HG02938 (cell line): ENCODE data around the gene SUCLG2.

ENCODE experiments used
- ATAC-seq: cut with Tn5 transposase; IDR thresholded peaks from one replicate; pipeline ENCODE4 v1.9.1; 2021; ENCODE audit warnings: mild to moderate bottlenecking, moderate library complexity; ENCODE audit not compliant: unreplicated experiment

Gene SUCLG2

DNA sequence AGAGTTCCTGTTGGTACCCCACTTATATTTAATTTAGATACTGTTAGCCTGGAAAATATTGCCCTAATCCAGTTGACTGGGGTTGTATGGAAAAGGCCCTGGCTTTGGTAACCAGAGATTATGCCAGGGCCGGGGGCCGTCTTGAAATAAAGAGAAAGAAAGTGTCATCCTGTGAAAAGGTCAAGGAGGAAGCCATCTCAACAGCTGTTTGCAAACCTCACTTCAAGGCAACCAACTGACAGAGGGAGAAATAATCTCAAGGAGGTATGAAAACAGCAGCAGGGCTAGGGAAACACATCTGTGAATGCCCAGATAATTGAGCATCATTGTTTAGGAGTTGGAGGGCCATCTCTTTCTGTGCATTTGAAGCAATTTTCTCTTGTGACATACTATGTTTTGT is 190.8 kb downstream of the SUCLG2 start:
- ATAC-seq: no peak

- ATAC-seq: no peak
These were observed 192.2 kb downstream of the SUCLG2 start for GRCh38 chr3:67462187-67462586.

- ATAC-seq: no peak
These were observed 192.7 kb downstream of the SUCLG2 start for GRCh38 chr3:67461667-67462142.

DNA sequence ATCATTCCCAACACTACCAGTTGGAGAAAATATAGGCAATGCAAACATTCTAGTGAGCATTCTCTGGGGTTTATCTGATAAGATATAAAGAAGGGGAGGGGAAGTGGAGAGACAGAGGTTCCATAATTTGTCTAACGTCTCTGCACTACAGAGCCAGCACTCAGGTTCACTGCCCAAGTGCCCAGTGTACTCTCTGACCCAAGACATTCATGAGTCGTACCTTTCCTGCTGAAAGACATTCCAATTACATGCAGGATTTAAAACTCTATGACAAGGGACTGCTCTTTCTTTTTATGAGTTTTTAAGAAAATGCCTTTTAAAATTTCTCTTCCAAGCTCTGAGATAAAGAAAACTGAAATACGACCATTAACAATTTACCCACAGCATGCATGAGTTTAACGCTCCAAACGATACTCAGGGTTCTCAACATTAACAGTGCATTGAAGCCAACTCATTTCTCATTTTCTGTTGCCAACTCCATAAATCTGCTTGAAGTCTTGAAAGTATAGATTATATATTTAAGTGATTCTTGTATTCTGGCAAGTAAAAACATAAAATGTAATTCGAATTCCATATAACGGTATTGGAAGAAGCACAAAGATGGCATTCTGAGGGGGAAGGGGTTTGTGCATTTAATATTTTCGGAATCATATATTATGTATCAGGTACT is 193.4 kb downstream of the SUCLG2 start:
- ATAC-seq: no peak

DNA sequence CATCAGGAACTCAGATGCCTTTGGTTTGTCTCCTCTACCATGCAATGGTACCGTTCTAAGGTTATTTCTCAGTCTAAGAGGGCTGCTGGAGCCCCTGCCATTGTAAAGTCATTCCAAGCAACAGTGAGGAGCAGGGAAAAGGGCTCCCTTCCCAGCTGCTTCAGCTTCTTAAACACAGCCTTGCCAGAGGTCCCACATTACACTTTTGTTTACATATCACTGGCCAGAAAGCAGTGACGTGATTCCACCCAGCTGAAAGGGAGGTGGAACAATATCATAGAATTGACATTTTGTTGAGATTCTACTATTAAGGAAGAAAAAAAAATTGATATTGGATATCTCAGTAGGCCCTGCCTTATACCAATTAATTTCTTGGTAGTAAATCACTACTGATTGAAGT is 194.6 kb downstream of the SUCLG2 start:
- ATAC-seq: no peak

DNA sequence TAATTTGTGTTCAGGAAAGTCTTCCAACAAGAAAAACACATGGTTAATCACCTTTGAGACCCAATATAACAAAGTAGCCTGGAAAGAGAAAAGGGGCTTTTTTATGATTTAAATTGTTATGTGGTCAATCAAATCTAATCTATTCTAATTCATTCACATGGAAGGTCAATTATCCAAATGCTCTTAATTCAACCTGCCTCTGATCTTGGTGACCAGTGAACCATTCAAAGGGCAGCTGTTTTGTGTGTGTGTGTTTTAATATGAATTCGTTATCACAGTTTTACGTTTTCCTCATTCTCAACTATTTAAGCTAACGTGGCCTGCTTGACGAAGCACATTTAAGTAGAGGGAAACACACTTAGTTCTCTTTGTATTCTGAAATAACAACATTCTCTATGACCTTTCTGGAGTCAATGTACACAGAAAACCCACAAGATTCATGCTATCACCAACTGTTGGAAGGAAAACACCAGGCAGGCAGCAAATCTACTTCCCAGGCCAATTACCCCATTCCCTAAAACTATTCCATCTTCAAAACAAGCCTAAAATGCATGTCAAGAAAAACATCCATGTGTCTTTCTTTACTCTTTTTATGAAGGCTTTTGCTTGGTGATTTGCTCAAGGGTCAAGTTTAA is 195.4 kb downstream of the SUCLG2 start:
- no peak for ATAC-seq

GRCh38 chr3:67458408-67458807 is 196.0 kb downstream of the SUCLG2 start:
- no peak for ATAC-seq

- ATAC-seq: no peak
These were observed 200.8 kb downstream of the SUCLG2 start for GRCh38 chr3:67453628-67454027.

DNA sequence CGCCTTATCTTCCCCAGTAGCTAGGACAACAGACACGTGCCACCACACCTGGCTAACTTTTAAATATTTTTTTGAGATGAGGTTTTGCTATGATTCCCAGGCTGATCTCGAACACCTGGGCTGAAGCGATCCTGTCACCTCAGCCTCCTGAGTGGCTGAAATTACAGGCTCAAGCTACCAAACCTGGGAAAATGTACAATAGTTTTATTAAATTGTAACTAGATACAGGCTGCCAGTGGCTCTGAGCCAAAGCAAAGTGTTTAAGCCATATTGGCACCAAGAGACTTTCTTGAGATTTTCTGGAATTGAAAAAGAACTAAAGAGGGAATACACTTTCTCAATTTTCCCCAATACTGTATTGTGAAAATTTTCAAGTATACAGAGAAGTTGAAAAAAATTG is 204.3 kb downstream of the SUCLG2 start:
- ATAC-seq: no peak

DNA sequence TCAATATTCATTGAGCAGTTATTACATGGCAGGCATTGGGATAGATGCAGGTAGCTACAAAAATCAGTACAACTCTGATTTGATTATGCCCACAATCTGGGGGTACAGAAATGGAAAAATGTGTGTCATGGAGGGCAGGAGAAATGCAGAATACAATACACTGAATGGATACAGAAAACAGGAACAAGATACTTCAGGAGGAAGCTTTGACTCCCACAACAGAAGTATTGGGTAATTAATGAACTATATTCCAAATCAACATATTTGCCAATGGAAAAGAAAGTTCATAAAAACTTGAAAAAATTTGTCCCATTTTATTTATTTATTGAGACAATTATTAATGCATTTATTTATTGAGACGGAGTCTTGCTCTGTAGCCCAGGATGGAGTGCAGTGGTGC is 207.0 kb downstream of the SUCLG2 start:
- no peak for ATAC-seq

GRCh38 chr3:67437789-67438188 is 216.6 kb downstream of the SUCLG2 start:
- ATAC-seq: no peak

DNA sequence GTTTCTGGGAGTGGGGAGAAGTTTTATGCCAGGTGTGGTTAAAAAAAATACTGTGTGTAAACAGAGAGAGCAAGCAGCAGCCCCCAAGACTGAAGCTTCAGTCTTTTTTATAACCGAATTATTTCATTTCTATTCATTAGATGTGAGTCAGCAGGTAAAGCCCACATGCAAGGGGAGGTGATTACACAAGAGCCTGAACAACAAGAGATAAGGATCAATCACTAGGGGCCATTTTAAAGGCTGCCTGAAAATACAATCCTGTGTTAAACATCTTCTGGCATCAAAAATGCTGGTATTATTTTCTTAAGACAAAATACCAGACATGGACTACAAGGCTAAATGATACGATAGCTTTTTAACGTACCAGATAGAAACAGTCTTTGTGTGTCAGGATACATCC is 217.3 kb downstream of the SUCLG2 start:
- ATAC-seq: no peak

GRCh38 chr3:67433109-67433508 is 221.3 kb downstream of the SUCLG2 start:
- ATAC-seq: no peak

DNA sequence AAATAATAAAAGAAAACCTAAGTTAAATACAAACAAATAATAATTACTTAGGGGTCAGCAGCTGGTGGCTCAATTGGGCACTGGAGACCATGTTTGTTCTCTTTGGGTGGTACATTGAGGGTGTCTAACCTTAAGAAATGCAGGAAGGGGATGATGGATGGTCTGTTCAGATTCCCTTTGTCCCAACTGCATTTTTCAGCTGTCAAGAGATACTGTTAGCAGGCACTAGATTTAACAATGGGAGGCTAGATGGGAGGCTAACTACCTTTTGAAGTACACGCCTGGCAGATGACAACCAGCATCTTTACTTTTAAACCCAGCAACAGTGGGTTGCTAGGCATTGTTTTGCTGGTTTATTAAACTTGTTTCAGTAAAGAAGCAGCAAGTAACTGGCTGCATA is 222.5 kb downstream of the SUCLG2 start:
- no peak for ATAC-seq

DNA sequence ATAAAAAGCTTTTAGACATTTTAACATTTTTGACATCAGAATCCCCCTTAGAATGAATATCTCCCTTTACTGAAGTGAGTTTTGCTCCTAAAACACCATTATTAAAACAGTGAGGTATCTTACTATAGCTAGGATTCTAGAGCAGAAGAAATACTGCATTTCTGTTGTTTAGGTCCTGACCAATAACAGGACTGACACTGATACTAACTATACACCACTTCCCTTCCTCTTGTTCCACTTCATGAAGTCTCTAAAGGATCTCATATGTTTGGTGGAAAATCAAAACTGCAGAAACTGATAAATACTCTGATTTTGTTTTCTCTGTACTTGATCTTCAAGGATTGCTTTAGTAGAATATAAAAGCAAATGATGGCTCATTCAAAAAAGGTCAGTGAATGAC is 230.7 kb downstream of the SUCLG2 start:
- no peak for ATAC-seq

GRCh38 chr3:67421912-67422311 is 232.5 kb downstream of the SUCLG2 start:
- no peak for ATAC-seq

- ATAC-seq: no peak
These were observed 234.6 kb downstream of the SUCLG2 start for GRCh38 chr3:67419779-67420178.

DNA sequence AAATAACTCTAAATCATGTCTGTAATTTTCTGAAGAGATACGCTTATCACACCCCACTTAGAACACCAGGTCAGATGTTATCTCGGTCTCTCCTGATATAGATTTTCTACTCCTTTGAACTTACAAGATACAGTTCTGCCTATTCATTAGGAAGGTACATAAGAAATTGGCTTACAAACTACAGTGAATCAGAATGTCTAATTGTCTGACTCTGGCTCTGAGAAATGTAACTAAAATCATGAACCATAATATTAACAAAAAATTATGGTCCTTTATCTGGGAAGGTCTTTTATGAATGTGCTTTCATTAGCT is 235.2 kb downstream of the SUCLG2 start:
- ATAC-seq: no peak

- no peak for ATAC-seq
These were observed 235.8 kb downstream of the SUCLG2 start for GRCh38 chr3:67418426-67419217.

DNA sequence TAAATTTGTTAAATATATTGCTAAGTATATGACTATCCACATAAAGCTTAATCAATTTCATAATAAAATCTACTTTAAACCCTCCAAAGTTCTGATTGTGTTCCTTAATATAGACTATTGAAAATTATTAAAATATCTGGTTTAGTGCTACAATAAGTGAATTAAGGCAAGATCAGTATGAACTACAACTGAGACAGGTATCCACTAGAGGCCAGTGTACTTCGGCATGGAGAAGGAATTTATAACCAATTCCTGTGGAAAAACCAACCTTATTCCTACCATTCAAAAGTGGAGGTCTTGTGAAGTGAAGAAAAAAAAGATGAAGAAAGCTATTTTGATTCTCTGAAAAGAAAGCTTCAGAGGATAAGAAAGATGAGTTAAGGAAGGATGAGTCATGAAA is 237.7 kb downstream of the SUCLG2 start:
- ATAC-seq: no peak

GRCh38 chr3:67415511-67415910 is 238.9 kb downstream of the SUCLG2 start:
- ATAC-seq: no peak

GRCh38 chr3:67414740-67415139 is 239.7 kb downstream of the SUCLG2 start:
- ATAC-seq: no peak
